Measurements from ENCODE around the gene ISCU. TPM values are rescaled to one million over a fixed set of nuclear protein-coding genes. Genes with fewer than 3 reads are reported as not detected.

ISCU gene
- total and polyA plus RNA-seq, 8 donors, result 78.0 to 147 (median 84.6) TPM

DNA sequence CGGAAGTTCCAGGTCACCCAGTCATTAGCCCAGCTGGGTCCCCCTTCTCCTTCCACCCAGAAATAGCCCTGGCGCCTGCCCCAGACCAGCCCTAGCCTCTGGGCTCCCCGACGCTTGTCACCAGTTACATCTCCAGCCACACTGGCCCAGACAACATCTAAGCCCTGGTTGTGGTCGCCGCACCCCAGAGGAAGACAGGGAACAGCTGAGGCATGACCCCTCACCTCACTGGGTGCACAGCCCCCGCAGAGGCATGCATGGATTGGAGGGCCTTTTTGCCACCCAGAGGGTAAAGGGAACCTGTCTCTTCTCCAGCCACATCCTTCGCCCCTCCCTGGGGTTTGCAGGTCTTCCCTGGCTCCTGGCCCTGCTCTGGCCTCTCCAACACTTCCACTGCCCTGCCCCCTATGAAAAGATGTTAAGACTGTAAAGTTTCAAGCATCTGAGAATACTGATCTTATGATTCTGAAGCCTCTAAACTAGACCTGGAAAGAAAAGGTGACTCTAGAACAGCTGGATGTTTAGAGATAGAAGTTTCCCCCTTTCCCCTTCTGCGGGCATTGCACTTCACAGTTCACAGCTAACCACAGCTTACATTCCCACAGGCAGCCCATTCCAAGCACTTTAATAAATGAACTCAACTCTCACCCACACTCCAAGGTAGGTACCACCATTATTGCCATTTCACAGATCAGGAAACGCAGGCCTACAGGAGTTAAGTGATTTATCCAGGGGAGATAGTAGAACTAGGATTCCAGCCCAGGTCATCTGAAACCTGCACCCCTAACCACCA lies 20.8 kb downstream of the ISCU start:
- Histone ChIP-seq H3K4me3 (no peak overlapping the region), H3K4me1 (no peaks in the 10 kb centered on the region), H3K27me3 (no peaks in the 10 kb centered on the region), H3K9me3 (no peaks in the 10 kb centered on the region), H3K36me3 (no peaks in the 10 kb centered on the region), H3K27ac (no peak overlapping the region)
- ATAC-seq (no peak), DNase-seq (no peak)
- intact Hi-C loops (cut with DNase I), result no loop called here
- no peak for TF ChIP-seq CTCF (IDR thresholded peaks at IDR 0.05)

GRCh38 chr12:108583991-108584390 lies 21.6 kb downstream of the ISCU start:
- H3K4me1 ChIP-seq, result no peaks in the 10 kb centered on the region
- no peaks in the 10 kb centered on the region for H3K36me3 ChIP-seq
- intact Hi-C loops (cut with DNase I), result no loop called here
- DNase-seq, result no peak
- H3K4me3 ChIP-seq, result no peak overlapping the region
- peaks cover 0 to under 1% of the 10 kb centered on the region in 2 donors for H3K27me3 ChIP-seq
- H3K27ac ChIP-seq, result no peak overlapping the region
- H3K9me3 ChIP-seq, result no peaks in the 10 kb centered on the region
- ATAC-seq, result no peak
- no peak for TF ChIP-seq CTCF (IDR thresholded peaks at IDR 0.05)

GRCh38 chr12:108584456-108585065 lies 22.2 kb downstream of the ISCU start:
- Histone ChIP-seq H3K9me3 (no peaks in the 10 kb centered on the region), H3K27ac (no peak overlapping the region), H3K36me3 (no peaks in the 10 kb centered on the region), H3K4me3 (no peak overlapping the region), H3K4me1 (no peaks in the 10 kb centered on the region), H3K27me3 (peaks cover 0 to 6% of the 10 kb centered on the region in 2 donors)
- TF ChIP-seq CTCF (IDR thresholded peaks at IDR 0.05), result no peak
- DNase-seq (no peak), ATAC-seq (no peak)
- intact Hi-C loops (cut with DNase I), result no loop called here

DNA sequence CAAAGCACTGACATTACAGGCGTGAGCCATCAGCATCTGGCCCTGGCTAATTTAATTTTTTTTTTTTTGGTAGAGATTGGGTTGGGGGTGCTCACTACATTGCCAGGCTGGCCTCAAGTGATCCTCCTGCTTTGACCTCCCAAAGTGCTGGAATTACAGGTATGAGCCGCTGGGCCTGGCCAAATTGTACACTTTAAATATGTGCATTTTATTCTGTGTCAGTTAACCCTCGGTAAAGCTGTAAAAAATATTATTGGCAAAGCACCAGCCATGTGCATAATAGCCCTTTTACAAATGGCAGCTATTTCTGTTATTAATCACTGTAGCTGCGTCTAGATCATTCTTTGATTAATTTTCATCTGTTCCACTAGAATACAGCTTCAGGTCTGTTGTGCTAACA lies 23.5 kb downstream of the ISCU start:
- DNase-seq (no peak), ATAC-seq (no peak)
- no peak for TF ChIP-seq CTCF (IDR thresholded peaks at IDR 0.05)
- Histone ChIP-seq H3K27me3 (peaks cover 0 to 10% of the 10 kb centered on the region in 2 donors), H3K36me3 (no peaks in the 10 kb centered on the region), H3K4me1 (no peaks in the 10 kb centered on the region), H3K4me3 (no peak overlapping the region), H3K9me3 (no peaks in the 10 kb centered on the region), H3K27ac (no peak overlapping the region)
- intact Hi-C loops (cut with DNase I), result no loop called here

- DNase-seq (no peak), ATAC-seq (no peak)
- H3K4me3 ChIP-seq, result no peak overlapping the region
- peaks cover 0 to 10% of the 10 kb centered on the region in 2 donors for H3K27me3 ChIP-seq
- H3K9me3 ChIP-seq, result no peaks in the 10 kb centered on the region
- H3K27ac ChIP-seq, result no peak overlapping the region
- no peak for TF ChIP-seq CTCF (IDR thresholded peaks at IDR 0.05)
- H3K36me3 ChIP-seq, result no peaks in the 10 kb centered on the region
- no peaks in the 10 kb centered on the region for H3K4me1 ChIP-seq
- intact Hi-C loops (cut with DNase I), result no loop called here
These were observed 23.9 kb downstream of the ISCU start for GRCh38 chr12:108586306-108586705.

Measured in left lung (tissue), 10 donors.